Hepatocyte (in vitro differentiated cells): ENCODE data around the gene FXYD6. TPM values are rescaled to one million over a fixed set of nuclear protein-coding genes. Genes with fewer than 3 reads are reported as not detected.

Experiments used
- DNase-seq: peaks from one replicate; pipeline ENCODE4 v3.0.0-alpha.2; 2016; ENCODE audit warnings: low spot score
- H2AFZ ChIP-seq: fragments of 200-600 bp; sonication (generic); 2 replicates; pipeline ENCODE4 v1.6.0; 2016; ENCODE audit warnings: antibody characterized with exemption, mild to moderate bottlenecking
- H3K27ac ChIP-seq: fragments of 200-600 bp; sonication (generic); 2 replicates; pipeline ENCODE4 v1.5.1; 2016; ENCODE audit warnings: mild to moderate bottlenecking
- H3K27me3 ChIP-seq: fragments of 200-600 bp; sonication (generic); 2 replicates; pipeline ENCODE4 v1.6.1; 2016
- H3K36me3 ChIP-seq: fragments of 200-600 bp; sonication (generic); replicated peaks from 2 replicates; pipeline ENCODE4 v1.5.1; 2016; ENCODE audit warnings: low read depth; ENCODE audit not compliant: insufficient read depth
- H3K4me1 ChIP-seq: fragments of 200-600 bp; sonication (generic); 2 replicates; pipeline ENCODE4 v1.5.1; 2016; ENCODE audit warnings: mild to moderate bottlenecking, moderate library complexity; ENCODE audit not compliant: insufficient read depth
- H3K4me2 ChIP-seq: fragments of 200-600 bp; sonication (generic); 2 replicates; pipeline ENCODE4 v1.6.0; 2016
- H3K4me3 ChIP-seq: fragments of 200-600 bp; sonication (generic); 2 replicates; pipeline ENCODE4 v1.5.1; 2016; ENCODE audit warnings: mild to moderate bottlenecking
- H3K79me2 ChIP-seq: fragments of 200-600 bp; sonication (generic); 2 replicates; pipeline ENCODE4 v1.6.0; 2017; ENCODE audit warnings: mild to moderate bottlenecking
- H3K9me2 ChIP-seq: fragments of 200-600 bp; sonication (generic); replicated peaks from 2 replicates; pipeline ENCODE4 v1.6.0; 2017; ENCODE audit warnings: mild to moderate bottlenecking; ENCODE audit not compliant: insufficient read depth
- H3K9me3 ChIP-seq: fragments of 200-600 bp; sonication (generic); 2 replicates; pipeline ENCODE4 v1.5.1; 2016; ENCODE audit warnings: low read depth, mild to moderate bottlenecking
- H4K20me1 ChIP-seq: fragments of 200-600 bp; sonication (generic); 2 replicates; pipeline ENCODE4 v1.6.0; 2016; ENCODE audit warnings: mild to moderate bottlenecking; ENCODE audit not compliant: insufficient read depth, poor library complexity, severe bottlenecking
- EZH2 ChIP-seq: fragments of 200-600 bp; sonication (generic); IDR thresholded peaks from 2 replicates; pipeline ENCODE4 v1.6.1; 2016; ENCODE audit warnings: antibody characterized with exemption, mild to moderate bottlenecking, borderline replicate concordance
- EZH2phosphoT487 ChIP-seq: fragments of 200-600 bp; sonication (generic); IDR thresholded peaks from one replicate; pipeline ENCODE4 v1.6.1; 2018; ENCODE audit warnings: antibody characterized with exemption, mild to moderate bottlenecking, low read depth, moderate library complexity; ENCODE audit not compliant: unreplicated experiment, severe bottlenecking
- WGBS: methylation state at CpG from one replicate; pipeline ENCODE4 v1.1.6; 2016; ENCODE audit warnings: low lambda C conversion rate; ENCODE audit errors: missing lambda C conversion rate; 5-methylcytosine and 5-hydroxymethylcytosine counted together
- polyA plus RNA-seq: library from polyadenylated mRNA; unstranded; fragments of >200 nt; fragmentation: Nextera tagmentation; extraction: Ambion mirVana; gene quantifications from 2 replicates; pipeline ENCODE4 v1.2.1, GENCODE V29; 2016
- total RNA-seq: library from RNA; depleted of rRNA; stranded (reverse); fragments of >200 nt; gene quantifications from 2 replicates; pipeline ENCODE4 v1.2.3, GENCODE V29; 2014
- TF ChIP-seq, protein P1 (sequence below): fragments of 200-600 bp; sonication (generic); IDR thresholded peaks from 2 replicates; pipeline ENCODE4 v1.5.1; 2016; ENCODE audit warnings: antibody characterized with exemption, mild to moderate bottlenecking; ENCODE audit not compliant: poor library complexity

Gene FXYD6
- total and polyA plus RNA-seq, 2 experiments from 2014 or later, result 28.3 to 56.9 TPM

DNA sequence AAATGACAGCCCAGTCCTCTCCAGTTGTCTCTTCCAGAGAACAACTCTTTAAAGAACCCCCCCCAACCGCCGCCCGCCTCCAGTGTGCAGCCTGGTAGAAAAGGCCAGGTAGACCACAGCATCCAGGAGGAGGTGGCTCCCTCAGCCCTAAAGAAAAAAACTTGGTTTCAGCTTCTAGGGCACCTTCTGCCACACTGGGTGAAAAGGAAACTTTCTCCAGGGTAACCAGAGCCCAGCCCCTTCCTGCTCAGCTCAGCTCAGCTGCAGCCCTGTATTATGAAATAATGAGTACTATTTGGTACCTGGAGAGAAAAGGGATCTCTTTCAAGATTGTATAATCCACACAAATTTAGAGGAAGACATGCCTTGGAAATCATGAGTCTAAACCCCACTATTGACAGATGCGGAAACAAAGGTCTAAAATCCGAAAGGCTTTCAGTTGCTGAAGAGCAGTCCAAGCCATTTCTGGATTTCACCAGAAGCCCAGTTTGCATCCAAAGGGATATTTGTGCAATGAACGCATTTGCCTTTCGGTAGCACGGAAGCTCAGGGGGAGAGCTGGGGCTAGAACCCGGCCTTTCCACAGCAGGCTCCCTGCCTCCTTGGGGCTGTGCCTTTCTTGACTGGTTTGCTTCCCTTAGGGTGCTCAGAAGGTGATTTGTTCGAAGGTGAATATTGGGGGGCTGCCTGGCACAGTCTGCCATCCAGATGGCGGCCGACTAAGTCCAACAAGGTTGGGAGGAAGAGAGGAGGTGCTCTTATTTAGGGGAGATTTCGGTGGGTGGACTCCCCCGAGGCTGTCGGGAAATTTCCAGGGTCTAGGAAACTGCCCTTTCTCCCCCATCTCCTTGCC is 3.3 kb downstream of the FXYD6 start:
- 96% methylated on average over 15 of the region's 15 CpGs for WGBS
- no peaks in the 10 kb centered on the region for H3K9me3 ChIP-seq
- no peaks in the 10 kb centered on the region for H4K20me1 ChIP-seq
- peaks cover 34% of the 10 kb centered on the region for H3K4me1 ChIP-seq
- H3K27me3 ChIP-seq, result peaks cover 32% of the 10 kb centered on the region
- H3K4me3 ChIP-seq, result no peak overlapping the region
- no peak overlapping the region for H3K27ac ChIP-seq
- H3K4me2 ChIP-seq, result no peak overlapping the region
- no peaks in the 10 kb centered on the region for H3K79me2 ChIP-seq
- DNase-seq, result no peak
- H3K9me2 ChIP-seq, result no peaks in the 10 kb centered on the region
- H2AFZ ChIP-seq, result no peak overlapping the region
- TF ChIP-seq, protein P1, sequence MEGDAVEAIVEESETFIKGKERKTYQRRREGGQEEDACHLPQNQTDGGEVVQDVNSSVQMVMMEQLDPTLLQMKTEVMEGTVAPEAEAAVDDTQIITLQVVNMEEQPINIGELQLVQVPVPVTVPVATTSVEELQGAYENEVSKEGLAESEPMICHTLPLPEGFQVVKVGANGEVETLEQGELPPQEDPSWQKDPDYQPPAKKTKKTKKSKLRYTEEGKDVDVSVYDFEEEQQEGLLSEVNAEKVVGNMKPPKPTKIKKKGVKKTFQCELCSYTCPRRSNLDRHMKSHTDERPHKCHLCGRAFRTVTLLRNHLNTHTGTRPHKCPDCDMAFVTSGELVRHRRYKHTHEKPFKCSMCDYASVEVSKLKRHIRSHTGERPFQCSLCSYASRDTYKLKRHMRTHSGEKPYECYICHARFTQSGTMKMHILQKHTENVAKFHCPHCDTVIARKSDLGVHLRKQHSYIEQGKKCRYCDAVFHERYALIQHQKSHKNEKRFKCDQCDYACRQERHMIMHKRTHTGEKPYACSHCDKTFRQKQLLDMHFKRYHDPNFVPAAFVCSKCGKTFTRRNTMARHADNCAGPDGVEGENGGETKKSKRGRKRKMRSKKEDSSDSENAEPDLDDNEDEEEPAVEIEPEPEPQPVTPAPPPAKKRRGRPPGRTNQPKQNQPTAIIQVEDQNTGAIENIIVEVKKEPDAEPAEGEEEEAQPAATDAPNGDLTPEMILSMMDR, result no peak
- TF ChIP-seq EZH2 (no peak), EZH2phosphoT487 (no peak)
- no peaks in the 10 kb centered on the region for H3K36me3 ChIP-seq

DNA sequence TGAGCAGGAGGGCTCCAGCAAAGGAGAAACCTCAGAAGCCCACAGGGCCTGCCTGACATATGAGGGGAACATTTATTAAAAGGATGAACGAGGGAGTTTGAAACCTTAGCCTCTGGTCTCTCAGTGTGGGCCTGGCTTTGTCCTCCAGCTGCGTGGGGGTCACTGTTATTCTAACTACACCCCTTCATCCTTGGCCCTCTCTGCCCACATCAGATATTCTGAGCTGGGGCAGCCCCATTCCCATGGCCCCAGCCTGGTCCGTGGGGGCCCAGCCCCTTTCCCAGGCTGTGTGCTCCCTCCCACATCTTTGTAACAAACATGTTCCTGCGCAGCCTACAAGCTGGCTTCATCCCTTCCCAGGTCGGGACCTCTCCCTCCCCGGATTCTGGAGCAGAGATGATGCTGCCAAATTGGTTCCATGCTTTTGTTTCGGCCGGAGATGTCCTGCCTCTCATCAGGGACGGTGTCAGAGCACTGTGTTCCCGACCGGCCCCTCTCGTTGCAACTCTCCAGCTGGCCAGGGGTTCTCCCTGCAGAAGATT is 4.0 kb downstream of the FXYD6 start:
- Histone ChIP-seq H4K20me1 (no peaks in the 10 kb centered on the region), H3K4me1 (peaks cover 34% of the 10 kb centered on the region), H3K79me2 (no peaks in the 10 kb centered on the region), H3K9me3 (no peaks in the 10 kb centered on the region), H3K27ac (no peak overlapping the region), H3K4me2 (no peak overlapping the region), H2AFZ (no peak overlapping the region), H3K4me3 (no peak overlapping the region), H3K9me2 (no peaks in the 10 kb centered on the region), H3K36me3 (no peaks in the 10 kb centered on the region), H3K27me3 (peaks cover 25% of the 10 kb centered on the region)
- no peak for DNase-seq
- 72% methylated on average over 12 of the region's 12 CpGs for WGBS
- TF ChIP-seq, protein P1, result no peak
- TF ChIP-seq EZH2phosphoT487 (no peak), EZH2 (no peak)

DNA sequence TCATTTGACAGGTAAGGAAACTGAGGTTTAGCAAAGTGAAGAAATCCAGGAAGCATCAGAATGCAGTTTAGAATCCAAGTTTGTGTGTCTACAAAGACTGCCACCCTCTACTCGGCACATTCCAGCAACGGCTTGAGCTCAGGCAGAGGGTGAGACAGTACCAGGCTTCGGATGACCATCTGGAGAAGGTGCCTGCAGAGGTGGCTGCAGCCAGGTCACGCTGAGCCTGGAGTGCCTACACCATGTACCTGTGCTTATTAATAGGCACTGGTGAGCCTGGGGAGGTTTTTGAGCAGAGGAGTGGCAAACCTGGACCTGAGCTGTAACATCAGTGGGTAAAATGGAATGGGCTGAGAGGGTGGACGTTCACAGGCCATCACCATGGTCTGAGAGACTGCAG is 4.7 kb downstream of the FXYD6 start:
- Histone ChIP-seq H3K27me3 (peaks cover 24% of the 10 kb centered on the region), H3K4me3 (no peak overlapping the region), H4K20me1 (no peaks in the 10 kb centered on the region), H2AFZ (no peak overlapping the region), H3K9me2 (no peaks in the 10 kb centered on the region), H3K4me1 (peaks cover 30% of the 10 kb centered on the region), H3K27ac (no peak overlapping the region), H3K4me2 (no peak overlapping the region), H3K79me2 (no peaks in the 10 kb centered on the region), H3K36me3 (no peaks in the 10 kb centered on the region), H3K9me3 (no peaks in the 10 kb centered on the region)
- 86% methylated on average over 5 of the region's 5 CpGs for WGBS
- DNase-seq, result no peak
- TF ChIP-seq EZH2phosphoT487, result no peak
- TF ChIP-seq, protein P1, result no peak
